Keratinocyte (primary cell): ENCODE results near the gene GAPVD1. TPM values are rescaled to one million over a fixed set of nuclear protein-coding genes. Genes with fewer than 3 reads are reported as not detected.

Experiments used
- DNase-seq: peaks from one replicate; pipeline ENCODE4 v3.0.0-alpha.2; 2011; ENCODE audit warnings: low read depth, missing footprints, low spot score
- FAIRE-seq: peaks from 2 replicates; lab custom pipeline; 2011; peaks lifted over from hg19 to GRCh38; lab: Jason Lieb, UNC
- H2AFZ ChIP-seq: 2 replicates; pipeline ENCODE4 v1.6.0; 2012; ENCODE audit warnings: low read length, control low read depth, inconsistent platforms; ENCODE audit not compliant: control insufficient read depth
- H3K27ac ChIP-seq: 2 replicates; pipeline ENCODE4 v1.5.1; 2011; ENCODE audit warnings: low read length; ENCODE audit not compliant: control insufficient read depth, insufficient read depth
- H3K27me3 ChIP-seq: 3 replicates; pipeline ENCODE4 v1.6.0; 2011; ENCODE audit warnings: low read length; ENCODE audit not compliant: control insufficient read depth, insufficient read depth; ENCODE audit errors: extremely low read depth
- H3K36me3 ChIP-seq, 2 experiments: 2 replicates in 1 of 2; 3 replicates in 1 of 2; pipeline ENCODE4 v1.5.1; 2011; ENCODE audit warnings: low read length in 2 of 2, mild to moderate bottlenecking in 1 of 2; ENCODE audit not compliant: control insufficient read depth in 2 of 2, insufficient read depth in 2 of 2; ENCODE audit errors: extremely low read depth in 1 of 2
- H3K4me1 ChIP-seq: 3 replicates; pipeline ENCODE4 v1.5.1; 2011; ENCODE audit warnings: low read length; ENCODE audit not compliant: control insufficient read depth, insufficient read depth; ENCODE audit errors: extremely low read depth
- H3K4me2 ChIP-seq: 3 replicates; pipeline ENCODE4 v1.6.0; 2011; ENCODE audit warnings: low read depth, low read length; ENCODE audit not compliant: control insufficient read depth, insufficient read depth; ENCODE audit errors: extremely low read depth
- H3K4me3 ChIP-seq, 3 experiments: fragments of 200-600 bp in 1 of 3; sonication (generic) in 1 of 3; 2 replicates in 2 of 3; 3 replicates in 1 of 3; pipeline ENCODE4 v1.5.1; 2011 to 2016; ENCODE audit warnings: low read length in 3 of 3, mild to moderate bottlenecking in 3 of 3, control low read depth in 2 of 3, inconsistent platforms in 1 of 3, low read depth in 1 of 3, mixed read lengths in 1 of 3, mixed run types in 1 of 3, moderate library complexity in 1 of 3; ENCODE audit not compliant: control insufficient read depth in 2 of 3, insufficient read depth in 2 of 3; ENCODE audit errors: extremely low read depth in 1 of 3
- H3K79me2 ChIP-seq: 2 replicates; pipeline ENCODE4 v1.6.0; 2012; ENCODE audit warnings: low read length; ENCODE audit not compliant: control insufficient read depth, insufficient read depth
- H3K9ac ChIP-seq: 3 replicates; pipeline ENCODE4 v1.6.0; 2011; ENCODE audit warnings: low read length; ENCODE audit not compliant: control insufficient read depth, insufficient read depth; ENCODE audit errors: extremely low read depth
- H3K9me1 ChIP-seq: 3 replicates; pipeline ENCODE4 v1.6.0; 2011; ENCODE audit warnings: low read length; ENCODE audit not compliant: control insufficient read depth, insufficient read depth; ENCODE audit errors: extremely low read depth
- H3K9me3 ChIP-seq: 2 replicates; pipeline ENCODE4 v1.5.1; 2012; ENCODE audit warnings: low read depth, low read length; ENCODE audit not compliant: control insufficient read depth
- H4K20me1 ChIP-seq: 3 replicates; pipeline ENCODE4 v1.6.0; 2011; ENCODE audit warnings: low read length; ENCODE audit not compliant: control insufficient read depth, insufficient read depth; ENCODE audit errors: extremely low read depth
- EZH2 ChIP-seq: IDR thresholded peaks from one replicate; pipeline ENCODE4 v1.6.1; 2012; ENCODE audit warnings: inconsistent platforms, mild to moderate bottlenecking, low read length, moderate library complexity
- dilution Hi-C: fragments of 300-500 bp; cut with MboI; formaldehyde crosslinking; loops from one replicate; pipeline ENCODE4 v1.7.0; 2020; ENCODE audit warnings: low sequenced_read_pairs; ENCODE audit not compliant: extremely low pct_ligation_motif_present
- polyA plus RNA-seq, 5 experiments: library from polyadenylated mRNA; depleted of rRNA in 3 of 5; stranded (reverse) in 3 of 5; stranded (forward) in 1 of 5; unstranded in 1 of 5; fragments of >200 nt; gene quantifications; 1 replicate in 1 of 5; 2 replicates in 3 of 5; 3 replicates in 1 of 5; pipeline versions ENCODE4 v1.2.1 to v1.2.3, GENCODE V29; 2011 to 2012; ENCODE audit warnings: missing spikeins in 2 of 5, low read depth in 1 of 5, low replicate concordance in 1 of 5
- TF ChIP-seq, protein P1 (sequence below), 3 experiments: IDR thresholded peaks in 1 of 3; conservative IDR thresholded peaks in 1 of 3; optimal IDR thresholded peaks in 1 of 3; 2 replicates in 2 of 3; 3 replicates in 1 of 3; pipeline versions ENCODE3 to v1.5.1; 2011; ENCODE audit warnings: low read length in 3 of 3, mild to moderate bottlenecking in 3 of 3, moderate library complexity in 2 of 3, control low read depth in 1 of 3, inconsistent platforms in 1 of 3; ENCODE audit not compliant: insufficient read depth in 2 of 3; ENCODE audit errors: extremely low read depth in 1 of 3

GAPVD1 gene
- polyA plus RNA-seq, 1 donor (not counting 4 experiments of a cell fraction or from before 2014, with no cell fraction given) = 23.2 TPM

DNA sequence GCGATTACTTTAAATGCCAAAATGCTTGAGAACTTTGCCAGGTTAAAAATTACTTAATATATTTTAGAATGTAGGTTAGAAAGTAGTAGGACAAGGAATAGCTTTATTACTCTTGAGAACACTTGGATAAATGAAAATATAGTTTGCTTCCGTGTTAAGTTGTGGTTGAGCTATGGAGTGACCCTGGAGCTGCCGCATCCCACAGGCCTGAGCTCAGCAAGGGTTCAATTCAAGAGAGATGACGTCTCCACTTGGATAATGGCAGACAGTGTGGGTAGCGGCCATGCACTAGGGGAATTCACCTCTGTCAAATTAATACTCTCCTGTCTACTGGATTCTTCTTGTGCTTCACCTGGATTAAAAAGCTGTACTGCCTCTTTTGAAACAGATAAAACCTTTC lies 105.0 kb downstream of the GAPVD1 start:
- FAIRE-seq (no peak), DNase-seq (no peak)
- Histone ChIP-seq H3K9me3 (no peaks in the 10 kb centered on the region), H3K27me3 (no peaks in the 10 kb centered on the region), H3K9ac (no peak overlapping the region), H3K9me1 (no peaks in the 10 kb centered on the region), H3K36me3 (peaks cover 8 to 18% of the 10 kb centered on the region in 2 experiments), H3K4me2 (no peak overlapping the region), H3K4me3 (no peak overlapping the region), H3K27ac (no peak overlapping the region), H2AFZ (no peak overlapping the region), H3K4me1 (no peaks in the 10 kb centered on the region), H4K20me1 (no peaks in the 10 kb centered on the region), H3K79me2 (no peaks in the 10 kb centered on the region)
- TF ChIP-seq, protein P1, sequence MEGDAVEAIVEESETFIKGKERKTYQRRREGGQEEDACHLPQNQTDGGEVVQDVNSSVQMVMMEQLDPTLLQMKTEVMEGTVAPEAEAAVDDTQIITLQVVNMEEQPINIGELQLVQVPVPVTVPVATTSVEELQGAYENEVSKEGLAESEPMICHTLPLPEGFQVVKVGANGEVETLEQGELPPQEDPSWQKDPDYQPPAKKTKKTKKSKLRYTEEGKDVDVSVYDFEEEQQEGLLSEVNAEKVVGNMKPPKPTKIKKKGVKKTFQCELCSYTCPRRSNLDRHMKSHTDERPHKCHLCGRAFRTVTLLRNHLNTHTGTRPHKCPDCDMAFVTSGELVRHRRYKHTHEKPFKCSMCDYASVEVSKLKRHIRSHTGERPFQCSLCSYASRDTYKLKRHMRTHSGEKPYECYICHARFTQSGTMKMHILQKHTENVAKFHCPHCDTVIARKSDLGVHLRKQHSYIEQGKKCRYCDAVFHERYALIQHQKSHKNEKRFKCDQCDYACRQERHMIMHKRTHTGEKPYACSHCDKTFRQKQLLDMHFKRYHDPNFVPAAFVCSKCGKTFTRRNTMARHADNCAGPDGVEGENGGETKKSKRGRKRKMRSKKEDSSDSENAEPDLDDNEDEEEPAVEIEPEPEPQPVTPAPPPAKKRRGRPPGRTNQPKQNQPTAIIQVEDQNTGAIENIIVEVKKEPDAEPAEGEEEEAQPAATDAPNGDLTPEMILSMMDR (optimal IDR thresholded peaks at IDR 0.05 in 1 of 3, IDR thresholded peaks at IDR 0.05 in 1 of 3, conservative IDR thresholded peaks at IDR 0.05 in 1 of 3; ENCODE audit: extremely low read depth in 1 of 3, insufficient read depth in 2 of 3, low read length in 3 of 3) = no peak
- TF ChIP-seq EZH2 = no peak
- dilution Hi-C loops = no loop called here

DNA sequence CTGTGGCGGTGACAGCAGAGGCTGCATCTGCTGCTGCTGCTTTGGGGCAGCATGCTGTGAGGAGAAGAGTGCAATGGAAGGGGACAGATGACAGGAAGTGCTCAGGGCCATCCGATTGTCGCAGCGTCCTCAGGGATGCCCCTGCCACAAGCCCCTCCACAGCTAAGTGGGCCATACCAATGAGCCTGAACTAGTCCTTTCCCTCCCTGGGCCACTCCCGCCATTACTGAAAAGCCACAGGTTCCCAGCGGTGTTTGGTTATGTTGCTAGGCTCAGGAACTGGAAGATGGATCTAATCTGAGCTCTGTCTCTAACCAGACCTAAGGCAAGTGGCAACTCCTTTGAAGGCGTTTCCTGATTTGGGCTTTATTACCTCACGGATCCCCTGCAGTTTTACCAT lies 109.2 kb downstream of the GAPVD1 start:
- TF ChIP-seq, protein P1 (optimal IDR thresholded peaks at IDR 0.05 in 1 of 3, IDR thresholded peaks at IDR 0.05 in 1 of 3, conservative IDR thresholded peaks at IDR 0.05 in 1 of 3; ENCODE audit: extremely low read depth in 1 of 3, insufficient read depth in 2 of 3, low read length in 3 of 3) = no peak
- TF ChIP-seq EZH2 = no peak
- no peaks in the 10 kb centered on the region for H3K9me1 ChIP-seq
- H3K9me3 ChIP-seq = no peaks in the 10 kb centered on the region
- no peak overlapping the region for H3K4me2 ChIP-seq
- no peak overlapping the region for H3K9ac ChIP-seq
- no peak overlapping the region for H3K27ac ChIP-seq
- no peaks in the 10 kb centered on the region for H3K79me2 ChIP-seq
- H3K4me3 ChIP-seq = no peak overlapping the region
- no peaks in the 10 kb centered on the region for H3K27me3 ChIP-seq
- H3K36me3 ChIP-seq = peaks cover 0 to 6% of the 10 kb centered on the region in 2 experiments
- H2AFZ ChIP-seq = no peak overlapping the region
- dilution Hi-C loops = no loop called here
- no peaks in the 10 kb centered on the region for H4K20me1 ChIP-seq
- DNase-seq (no peak), FAIRE-seq (no peak)
- H3K4me1 ChIP-seq = peaks cover 4% of the 10 kb centered on the region
